GM12878 (cell line): ENCODE measurements around the gene CNIH2. TPM values are rescaled to one million over a fixed set of nuclear protein-coding genes. Genes with fewer than 3 reads are reported as not detected.

Source experiments
- ATAC-seq: fragments of 200-7000 bp; cut with Tn5 transposase; 3 replicates; pipeline ENCODE4 v1.9.1; 2020; ENCODE audit warnings: mild to moderate bottlenecking, moderate library complexity
- BruUV-seq: library from RNA; stranded (reverse); fragments of 400-500 nt; replicated peaks from 2 replicates; lab custom pipeline; 2021; lab: Mats Ljungman, UMichigan
- CTCF ChIA-PET: fragments of 300-600 bp; sonication (Branson Sonifier 250); formaldehyde crosslinking; extraction: SDS; loops from one replicate; lab custom pipeline; 2021; ENCODE audit warnings: inconsistent platforms; lab: Yijun Ruan, JAX
- POLR2A ChIA-PET: fragments of 350-600 bp; formaldehyde crosslinking; extraction: SDS; loops from one replicate; lab custom pipeline; 2021; ENCODE audit warnings: inconsistent platforms; lab: Charles Lee
- RAD21 ChIA-PET: fragments of 300-600 bp; sonication (Branson Sonifier 250); formaldehyde crosslinking; loops from one replicate; lab custom pipeline; 2023; ENCODE audit warnings: antibody characterized with exemption; ENCODE audit not compliant: unreplicated experiment; lab: Charles Lee
- SMC1A ChIA-PET: fragments of 300-600 bp; sonication (Branson Sonifier 250); formaldehyde crosslinking; loops from one replicate; lab custom pipeline; 2023; ENCODE audit not compliant: unreplicated experiment, uncharacterized antibody; lab: Charles Lee
- DNase-seq: peaks from one replicate; pipeline ENCODE4 v3.0.0-alpha.2; 2011; ENCODE audit warnings: low read depth, low spot score
- FAIRE-seq: peaks from 3 replicates; lab custom pipeline; 2011; peaks lifted over from hg19 to GRCh38; lab: Jason Lieb, UNC
- H2AFZ ChIP-seq: 2 replicates; pipeline ENCODE4 v1.6.0; 2011; ENCODE audit warnings: low read depth, low read length, control low read depth; ENCODE audit not compliant: control insufficient read depth
- H3K27ac ChIP-seq: 2 replicates; pipeline ENCODE4 v1.5.1; 2011; ENCODE audit warnings: control low read depth; ENCODE audit not compliant: control insufficient read depth, insufficient read depth
- H3K27me3 ChIP-seq, 2 experiments: replicated peaks in 1 of 2; 2 replicates each; pipeline versions ENCODE4 v1.6.0 to v1.6.1; 2011; ENCODE audit warnings: low read length in 1 of 2; ENCODE audit not compliant: control insufficient read depth in 2 of 2, insufficient read depth in 2 of 2
- H3K36me3 ChIP-seq, 2 experiments: 2 replicates each; pipeline ENCODE4 v1.5.1; 2011; ENCODE audit warnings: low read length in 1 of 2; ENCODE audit not compliant: control insufficient read depth in 2 of 2, insufficient read depth in 2 of 2
- H3K4me1 ChIP-seq: 2 replicates; pipeline ENCODE4 v1.6.1; 2011; ENCODE audit warnings: mild to moderate bottlenecking, low read length, moderate library complexity, mixed read lengths; ENCODE audit not compliant: control insufficient read depth, insufficient read depth
- H3K4me2 ChIP-seq: 2 replicates; pipeline ENCODE4 v1.6.0; 2011; ENCODE audit warnings: control low read depth; ENCODE audit not compliant: control insufficient read depth, insufficient read depth
- H3K4me3 ChIP-seq: fragments of 200-600 bp; sonication (generic); 2 replicates; pipeline ENCODE4 v1.5.1; 2016
- H3K79me2 ChIP-seq: 2 replicates; pipeline ENCODE4 v1.6.0; 2011; ENCODE audit warnings: low read length; ENCODE audit not compliant: control insufficient read depth, insufficient read depth
- H3K9ac ChIP-seq: 2 replicates; pipeline ENCODE4 v1.8.0; 2011; ENCODE audit warnings: low read length, control low read depth, mixed read lengths; ENCODE audit not compliant: control insufficient read depth, insufficient read depth
- H3K9me3 ChIP-seq: replicated peaks from 3 replicates; pipeline ENCODE4 v1.5.1; 2011; ENCODE audit warnings: mild to moderate bottlenecking, low read length; ENCODE audit not compliant: control insufficient read depth, insufficient read depth
- H4K20me1 ChIP-seq: 2 replicates; pipeline ENCODE4 v1.6.0; 2011; ENCODE audit not compliant: control insufficient read depth, insufficient read depth
- CUX1 ChIP-seq: IDR thresholded peaks from 2 replicates; pipeline ENCODE4 v1.6.1; 2012; ENCODE audit warnings: improper control_type of control experiment, low read depth, low read length; ENCODE audit not compliant: insufficient replicate concordance
- POLR2A ChIP-seq: IDR thresholded peaks from 2 replicates; pipeline ENCODE4 v1.6.1; 2011; ENCODE audit warnings: low read depth, mild to moderate bottlenecking, low read length
- WGBS: methylation state at CpG from one replicate; pipeline ENCODE4 v1.1.6; 2016; ENCODE audit warnings: low lambda C conversion rate; ENCODE audit not compliant: insufficient replicate concordance, insufficient coverage; ENCODE audit errors: missing lambda C conversion rate; 5-methylcytosine and 5-hydroxymethylcytosine counted together
- in situ Hi-C: fragments of 300-500 bp; cut with MboI; formaldehyde crosslinking; loops from 9 replicates; pipeline ENCODE4 v1.14.3; 2018; ENCODE audit warnings: mixed read lengths
- intact Hi-C: fragments of 100-400 bp; cut with micrococcal nuclease; formaldehyde crosslinking; loops from one replicate; pipeline ENCODE4 v1.14.2; 2022; ENCODE audit not compliant: unreplicated experiment
- polyA plus RNA-seq, 11 experiments: library from polyadenylated mRNA; depleted of rRNA in 4 of 11; unstranded in 6 of 11; stranded (reverse) in 5 of 11; fragments of >200 nt; fragmentation: Nextera tagmentation in 4 of 11; fragmentation: Illumina TruSeq in 1 of 11; extraction: Ambion mirVana in 4 of 11; extraction: Trizol in 1 of 11; gene quantifications; 1 replicate in 1 of 11; 2 replicates in 10 of 11; pipeline versions ENCODE4 v1.2.1 to v1.2.3, GENCODE V29; 2011 to 2016; ENCODE audit warnings: inconsistent platforms in 2 of 11, missing spikeins in 2 of 11, low read depth in 1 of 11
- total RNA-seq, 4 experiments: library from RNA; depleted of rRNA in 3 of 4; stranded (reverse); fragments of >200 nt in 3 of 4; fragmentation: Illumina TruSeq in 1 of 4; extraction: Trizol in 1 of 4; gene quantifications; 2 replicates each; pipeline versions ENCODE4 v1.2.1 to v1.2.3, GENCODE V29; 2013 to 2021

CNIH2 gene
- total and polyA plus RNA-seq, 10 of the 15 experiments (the other 5 are each of a cell fraction or from before 2014, with no cell fraction given), result 0.07 to 1.3 (median 0.68) TPM; not detected in 2

DNA sequence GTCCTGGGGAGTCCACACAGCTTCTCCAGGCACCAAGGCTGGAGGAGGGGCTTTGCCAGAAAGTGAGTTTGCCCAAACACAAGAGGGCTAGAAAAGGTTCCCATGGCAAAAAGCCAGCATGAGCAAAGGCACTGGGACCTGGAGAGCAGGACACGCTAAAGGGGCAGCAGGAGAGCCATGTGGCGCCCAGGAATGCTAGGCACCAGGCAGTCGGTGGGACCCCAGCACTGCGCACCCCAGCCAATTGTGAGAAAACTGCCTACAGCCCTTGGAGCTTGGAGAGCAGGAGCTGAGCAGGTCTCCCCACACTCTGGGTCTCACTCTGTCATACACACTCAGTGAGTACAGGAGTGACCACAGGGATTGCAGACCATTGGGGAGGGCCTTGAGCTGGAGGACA is 14.7 kb upstream of the CNIH2 start:
- BruUV-seq, result no TSS peak

More for the DNA sequence above, 14.7 kb upstream of the CNIH2 start:
- in situ Hi-C loops, result no loop called here
- no peak overlapping the region for H3K27ac ChIP-seq
- no peaks in the 10 kb centered on the region for H3K9me3 ChIP-seq
- H2AFZ ChIP-seq, result no peak overlapping the region
- intact Hi-C loops, result no loop called here
- peaks cover 11 to 33% of the 10 kb centered on the region in 2 experiments for H3K36me3 ChIP-seq
- no peak for ATAC-seq
- no peaks in the 10 kb centered on the region for H3K27me3 ChIP-seq
- DNase-seq, result no peak
- no peak overlapping the region for H3K9ac ChIP-seq
- 100% methylated on average over 4 of the region's 4 CpGs for WGBS
- H3K4me3 ChIP-seq, result no peak overlapping the region
- SMC1A ChIA-PET, result no interaction called here
- RAD21 ChIA-PET, result no interaction called here
- CTCF ChIA-PET, result no interaction called here
- no peak for TF ChIP-seq CUX1
- TF ChIP-seq POLR2A, result 0 out of 2 replicates have a peak, but pooled peaks have one; percentile 39
- TF ChIP-seq, all 136 proteins: peak for 1
- H3K4me2 ChIP-seq, result no peak overlapping the region
- POLR2A ChIA-PET, result interaction anchor here (0.6 kb wide), 1 partner anchor 40 kb away, joined by 3 read pairs; no protein-coding TSS in a partner anchor
- H3K79me2 ChIP-seq, result peaks cover 13% of the 10 kb centered on the region
- no peaks in the 10 kb centered on the region for H4K20me1 ChIP-seq
- FAIRE-seq, result no peak
- H3K4me1 ChIP-seq, result peaks cover 14% of the 10 kb centered on the region
